Karpas-422 (cell line): ENCODE measurements around the gene STXBP1. TPM values are rescaled to one million over a fixed set of nuclear protein-coding genes. Genes with fewer than 3 reads are reported as not detected.

Source experiments
- DNase-seq: peaks from one replicate; pipeline ENCODE4 v3.0.0-alpha.2; 2015
- H2AFZ ChIP-seq: fragments of 200-600 bp; sonication (generic); 2 replicates; pipeline ENCODE4 v1.6.1; 2014; ENCODE audit warnings: antibody characterized with exemption, low read length, mixed read lengths
- H3K27ac ChIP-seq: fragments of 200-600 bp; sonication (generic); 2 replicates; pipeline ENCODE4 v1.5.1; 2014; ENCODE audit warnings: mild to moderate bottlenecking, low read length, moderate library complexity
- H3K27me3 ChIP-seq: fragments of 200-600 bp; sonication (generic); 2 replicates; pipeline ENCODE4 v1.6.1; 2014; ENCODE audit warnings: low read length, mixed read lengths
- H3K36me3 ChIP-seq: fragments of 200-600 bp; sonication (generic); 2 replicates; pipeline ENCODE4 v1.6.1; 2014; ENCODE audit warnings: low read length, mixed read lengths; ENCODE audit not compliant: insufficient read depth
- H3K4me1 ChIP-seq: fragments of 200-600 bp; sonication (generic); 2 replicates; pipeline ENCODE4 v1.6.1; 2014; ENCODE audit warnings: mild to moderate bottlenecking, low read length, mixed read lengths
- H3K4me2 ChIP-seq: fragments of 200-600 bp; sonication (generic); 2 replicates; pipeline ENCODE4 v1.6.1; 2014; ENCODE audit warnings: low read length, low read depth, mild to moderate bottlenecking; ENCODE audit not compliant: poor library complexity, severe bottlenecking
- H3K4me3 ChIP-seq: fragments of 200-600 bp; sonication (generic); 2 replicates; pipeline ENCODE4 v1.5.1; 2014; ENCODE audit warnings: mild to moderate bottlenecking, antibody characterized with exemption, low read length, mixed read lengths
- H3K79me2 ChIP-seq: fragments of 200-600 bp; sonication (generic); 2 replicates; pipeline ENCODE4 v1.6.1; 2014; ENCODE audit warnings: mild to moderate bottlenecking, low read length, mixed read lengths
- H3K9ac ChIP-seq: fragments of 200-600 bp; sonication (generic); 2 replicates; pipeline ENCODE4 v1.6.0; 2014; ENCODE audit warnings: low read length
- H3K9me2 ChIP-seq: fragments of 200-600 bp; sonication (generic), shearing (Covaris generic); replicated peaks from 2 replicates; pipeline ENCODE4 v1.6.0; 2014; ENCODE audit warnings: mild to moderate bottlenecking, low read length, moderate library complexity; ENCODE audit not compliant: insufficient read depth
- H3K9me3 ChIP-seq: fragments of 300-700, 200-600 bp; sonication (generic); 2 replicates; pipeline ENCODE4 v1.6.1; 2014; ENCODE audit warnings: low read length, mixed read lengths
- H4K20me1 ChIP-seq: fragments of 200-600 bp; sonication (generic); 2 replicates; pipeline ENCODE4 v1.6.1; 2014; ENCODE audit warnings: mild to moderate bottlenecking, antibody characterized with exemption, low read length, low read depth; ENCODE audit not compliant: insufficient read depth
- total RNA-seq: library from RNA; depleted of rRNA; stranded (reverse); fragments of >200 nt; shearing (Covaris generic); gene quantifications from 2 replicates; pipeline ENCODE4 v1.2.3, GENCODE V29; 2014; ENCODE audit warnings: low replicate concordance

Gene STXBP1
- total RNA-seq, 1 experiment from 2014 or later, result 3.1 TPM

DNA sequence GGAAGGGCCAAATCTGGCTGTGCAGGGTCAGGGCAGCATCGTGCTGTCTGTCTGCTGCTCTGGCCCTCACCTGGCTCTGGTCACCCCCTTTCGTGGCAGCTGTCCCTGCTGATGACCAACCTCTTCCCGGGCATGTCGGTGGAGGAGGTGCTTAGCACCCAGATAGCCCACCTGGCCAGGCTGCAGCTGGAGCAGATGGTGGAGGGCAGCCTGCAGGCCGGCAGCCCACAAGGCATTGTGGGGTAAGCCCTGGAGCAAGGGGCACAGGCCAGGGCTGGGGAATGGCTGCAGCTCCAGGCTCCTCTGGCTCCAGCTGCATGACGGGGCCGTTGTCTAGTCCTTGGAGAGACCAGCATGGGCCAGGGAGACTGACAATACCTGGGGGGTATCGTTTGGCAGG is 114.8 kb downstream of the STXBP1 start:
- Histone ChIP-seq H3K4me1 (no peaks in the 10 kb centered on the region), H4K20me1 (no peaks in the 10 kb centered on the region), H3K4me2 (no peak overlapping the region), H3K27me3 (no peaks in the 10 kb centered on the region), H3K9me3 (no peaks in the 10 kb centered on the region), H2AFZ (no peak overlapping the region), H3K9me2 (no peaks in the 10 kb centered on the region), H3K27ac (no peak overlapping the region), H3K36me3 (no peaks in the 10 kb centered on the region), H3K9ac (no peak overlapping the region), H3K79me2 (no peaks in the 10 kb centered on the region), H3K4me3 (no peak overlapping the region)
- no peak for DNase-seq

- H3K9ac ChIP-seq, result no peak overlapping the region
- H3K9me2 ChIP-seq, result no peaks in the 10 kb centered on the region
- H3K27me3 ChIP-seq, result no peaks in the 10 kb centered on the region
- H3K9me3 ChIP-seq, result no peaks in the 10 kb centered on the region
- peaks cover 1% of the 10 kb centered on the region for H3K4me1 ChIP-seq
- DNase-seq, result no peak
- no peak overlapping the region for H3K27ac ChIP-seq
- H4K20me1 ChIP-seq, result no peaks in the 10 kb centered on the region
- no peaks in the 10 kb centered on the region for H3K36me3 ChIP-seq
- no peak overlapping the region for H3K4me2 ChIP-seq
- no peaks in the 10 kb centered on the region for H3K79me2 ChIP-seq
- no peak overlapping the region for H2AFZ ChIP-seq
- H3K4me3 ChIP-seq, result no peak overlapping the region
Measured at GRCh38 chr9:127728808-127729207, 116.7 kb downstream of the STXBP1 start.

- H3K27me3 ChIP-seq, result no peaks in the 10 kb centered on the region
- no peaks in the 10 kb centered on the region for H3K36me3 ChIP-seq
- no peaks in the 10 kb centered on the region for H3K9me2 ChIP-seq
- no peaks in the 10 kb centered on the region for H3K79me2 ChIP-seq
- H3K27ac ChIP-seq, result no peak overlapping the region
- no peak overlapping the region for H3K4me2 ChIP-seq
- H3K4me3 ChIP-seq, result no peak overlapping the region
- no peak for DNase-seq
- H2AFZ ChIP-seq, result no peak overlapping the region
- no peaks in the 10 kb centered on the region for H3K9me3 ChIP-seq
- H3K4me1 ChIP-seq, result peaks cover 8% of the 10 kb centered on the region
- no peaks in the 10 kb centered on the region for H4K20me1 ChIP-seq
- H3K9ac ChIP-seq, result no peak overlapping the region
Measured at GRCh38 chr9:127729522-127730256, 117.6 kb downstream of the STXBP1 start.

- no peak overlapping the region for H3K4me3 ChIP-seq
- H3K4me1 ChIP-seq, result peaks cover 8% of the 10 kb centered on the region
- H2AFZ ChIP-seq, result no peak overlapping the region
- H3K9me2 ChIP-seq, result no peaks in the 10 kb centered on the region
- no peaks in the 10 kb centered on the region for H3K36me3 ChIP-seq
- no peak overlapping the region for H3K4me2 ChIP-seq
- no peaks in the 10 kb centered on the region for H3K27me3 ChIP-seq
- no peak overlapping the region for H3K9ac ChIP-seq
- no peak for DNase-seq
- H3K79me2 ChIP-seq, result no peaks in the 10 kb centered on the region
- no peaks in the 10 kb centered on the region for H4K20me1 ChIP-seq
- H3K27ac ChIP-seq, result no peak overlapping the region
- no peaks in the 10 kb centered on the region for H3K9me3 ChIP-seq
Measured at GRCh38 chr9:127730262-127730661, 118.2 kb downstream of the STXBP1 start.

GRCh38 chr9:127730799-127731410 is 118.8 kb downstream of the STXBP1 start:
- peaks cover 14% of the 10 kb centered on the region for H3K4me1 ChIP-seq
- H3K79me2 ChIP-seq, result no peaks in the 10 kb centered on the region
- H3K9me3 ChIP-seq, result no peaks in the 10 kb centered on the region
- H3K27me3 ChIP-seq, result no peaks in the 10 kb centered on the region
- no peaks in the 10 kb centered on the region for H3K36me3 ChIP-seq
- H3K4me2 ChIP-seq, result no peak overlapping the region
- H2AFZ ChIP-seq, result no peak overlapping the region
- H3K27ac ChIP-seq, result no peak overlapping the region
- DNase-seq, result no peak
- no peaks in the 10 kb centered on the region for H4K20me1 ChIP-seq
- no peak overlapping the region for H3K4me3 ChIP-seq
- H3K9me2 ChIP-seq, result no peaks in the 10 kb centered on the region
- no peak overlapping the region for H3K9ac ChIP-seq

DNA sequence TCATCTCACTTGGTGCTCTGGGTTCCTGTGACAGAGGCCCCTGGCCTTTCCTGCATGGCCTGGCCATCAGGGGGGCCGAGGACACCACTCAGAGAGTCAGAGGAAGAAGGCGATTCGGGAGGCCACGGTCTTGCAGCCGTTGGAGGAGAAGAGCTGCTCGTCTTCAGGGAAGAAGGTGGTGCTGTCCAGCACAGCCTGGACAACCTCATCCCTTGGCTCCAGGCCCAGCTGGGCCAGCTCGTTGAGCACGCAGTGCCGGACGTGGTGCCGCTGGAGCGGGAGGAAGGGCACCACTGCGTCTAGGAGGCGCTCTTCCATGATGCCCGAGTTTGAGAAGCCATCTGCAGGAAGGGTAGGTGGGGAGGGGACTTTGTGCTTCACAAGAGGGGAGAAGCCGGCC is 119.9 kb downstream of the STXBP1 start:
- no peaks in the 10 kb centered on the region for H3K79me2 ChIP-seq

GRCh38 chr9:127732444-127732843 is 120.4 kb downstream of the STXBP1 start:
- no peak overlapping the region for H3K27ac ChIP-seq
- H3K27me3 ChIP-seq, result no peaks in the 10 kb centered on the region
- no peaks in the 10 kb centered on the region for H3K9me3 ChIP-seq
- H3K9me2 ChIP-seq, result no peaks in the 10 kb centered on the region
- no peaks in the 10 kb centered on the region for H3K36me3 ChIP-seq
- H3K9ac ChIP-seq, result no peak overlapping the region
- no peaks in the 10 kb centered on the region for H4K20me1 ChIP-seq
- no peak overlapping the region for H3K4me3 ChIP-seq
- H2AFZ ChIP-seq, result no peak overlapping the region
- no peak overlapping the region for H3K4me2 ChIP-seq
- H3K4me1 ChIP-seq, result peaks cover 14% of the 10 kb centered on the region
- no peak for DNase-seq
- H3K79me2 ChIP-seq, result no peaks in the 10 kb centered on the region

More for the DNA sequence above, 119.9 kb downstream of the STXBP1 start:
- Histone ChIP-seq H3K27ac (no peak overlapping the region), H3K9me3 (no peaks in the 10 kb centered on the region), H3K27me3 (no peaks in the 10 kb centered on the region), H3K36me3 (no peaks in the 10 kb centered on the region), H3K9ac (no peak overlapping the region), H3K9me2 (no peaks in the 10 kb centered on the region), H2AFZ (no peak overlapping the region), H3K4me3 (no peak overlapping the region), H3K4me1 (peaks cover 14% of the 10 kb centered on the region), H3K4me2 (no peak overlapping the region), H4K20me1 (no peaks in the 10 kb centered on the region)
- DNase-seq, result no peak

DNA sequence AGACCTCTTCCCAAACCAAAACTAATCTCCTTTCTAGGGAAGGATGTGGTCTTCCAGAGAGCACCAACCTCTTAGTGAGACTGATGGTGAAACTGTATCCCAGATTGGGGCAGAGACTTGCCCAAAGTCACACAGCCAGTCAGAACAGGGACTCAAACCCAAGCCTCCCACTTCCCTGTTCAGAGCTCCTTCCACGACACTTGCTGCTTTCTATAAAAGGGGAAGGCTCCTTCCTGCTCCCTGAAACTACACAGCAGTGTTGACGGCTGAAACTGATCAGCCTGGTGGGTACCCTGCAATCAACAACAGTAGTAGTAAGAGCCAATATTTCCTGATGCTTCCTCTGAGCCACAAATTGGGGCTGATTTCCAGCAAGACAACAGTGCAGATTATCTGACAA is 121.5 kb downstream of the STXBP1 start:
- H3K9ac ChIP-seq, result peak overlapping the region; percentile 86
- no peaks in the 10 kb centered on the region for H4K20me1 ChIP-seq
- H3K27me3 ChIP-seq, result no peaks in the 10 kb centered on the region
- no peak overlapping the region for H3K27ac ChIP-seq
- peaks cover 14% of the 10 kb centered on the region for H3K4me1 ChIP-seq
- no peaks in the 10 kb centered on the region for H3K9me3 ChIP-seq
- H3K79me2 ChIP-seq, result no peaks in the 10 kb centered on the region
- H3K36me3 ChIP-seq, result no peaks in the 10 kb centered on the region
- H2AFZ ChIP-seq, result no peak overlapping the region
- H3K4me2 ChIP-seq, result peak overlapping the region; percentile 95
- no peaks in the 10 kb centered on the region for H3K9me2 ChIP-seq
- no peak overlapping the region; the same call in 1 of the 2 replicates for H3K4me3 ChIP-seq
- no peak for DNase-seq
